RWPE2 (cell line): Measurements from ENCODE around the gene OTOA.

Experiments
- ATAC-seq: fragments of 200-7000 bp; cut with Tn5 transposase; 3 replicates; pipeline ENCODE4 v1.9.1; 2021; ENCODE audit warnings: low read depth
- DNase-seq: peaks from one replicate; pipeline ENCODE4 v3.0.0-alpha.2; 2020; ENCODE audit warnings: low spot score
- H3K27ac ChIP-seq: fragments of 450-650 bp; 2 replicates; pipeline ENCODE4 v1.5.1; 2017; ENCODE audit warnings: mild to moderate bottlenecking; ENCODE audit not compliant: poor library complexity, severe bottlenecking
- H3K27me3 ChIP-seq: fragments of 250-450 bp; sonication (Bioruptor Pico); 2 replicates; pipeline ENCODE4 v1.5.1; 2021; ENCODE audit warnings: mild to moderate bottlenecking, moderate library complexity; ENCODE audit not compliant: insufficient read depth, poor library complexity, severe bottlenecking
- H3K36me3 ChIP-seq: fragments of 250-450 bp; sonication (Bioruptor Pico); 2 replicates; pipeline ENCODE4 v1.5.1; 2020; ENCODE audit warnings: low read depth, mild to moderate bottlenecking, moderate library complexity
- H3K4me1 ChIP-seq: fragments of 250-450 bp; sonication (Bioruptor Pico); 2 replicates; pipeline ENCODE4 v1.5.1; 2021; ENCODE audit warnings: mild to moderate bottlenecking, moderate library complexity; ENCODE audit not compliant: insufficient read depth, poor library complexity, severe bottlenecking
- H3K4me3 ChIP-seq: fragments of 250-450 bp; sonication (Bioruptor Pico); 2 replicates; pipeline ENCODE4 v1.5.1; 2021; ENCODE audit warnings: mild to moderate bottlenecking, moderate library complexity; ENCODE audit not compliant: severe bottlenecking
- H3K9me3 ChIP-seq: fragments of 250-450 bp; sonication (Bioruptor Pico); 2 replicates; pipeline ENCODE4 v1.5.1; 2021; ENCODE audit warnings: mild to moderate bottlenecking, moderate library complexity; ENCODE audit not compliant: severe bottlenecking
- CTCF ChIP-seq: fragments of 450-650 bp; IDR thresholded peaks from one replicate; pipeline ENCODE4 v1.5.1; 2017; ENCODE audit warnings: mild to moderate bottlenecking, moderate library complexity; ENCODE audit not compliant: poor library complexity, severe bottlenecking

OTOA gene

DNA sequence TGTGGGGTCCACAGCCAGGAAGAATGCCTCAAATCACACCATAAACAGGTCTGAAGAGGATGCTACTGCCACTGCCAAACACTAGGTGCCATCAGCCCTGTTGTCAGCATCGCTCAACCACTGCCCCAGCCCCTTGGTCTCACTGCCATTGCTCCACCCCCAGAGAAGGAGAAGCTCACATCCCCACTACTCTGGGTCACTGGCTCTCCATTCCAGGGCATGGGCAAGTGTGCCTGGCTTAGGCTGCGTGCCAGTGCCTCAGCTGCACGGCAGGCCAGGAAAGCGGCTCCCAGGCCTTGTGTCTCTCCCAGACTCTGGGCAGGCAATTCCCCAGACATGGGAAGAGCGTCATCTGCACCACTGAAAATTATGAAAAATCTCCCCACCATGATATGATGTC lies 10.2 kb upstream of the OTOA start:
- peaks cover 12% of the 10 kb centered on the region for H3K36me3 ChIP-seq
- H3K27me3 ChIP-seq, result no peaks in the 10 kb centered on the region
- H3K4me3 ChIP-seq, result no peak overlapping the region
- no peak overlapping the region for H3K27ac ChIP-seq
- no peak for TF ChIP-seq CTCF
- H3K9me3 ChIP-seq, result no peaks in the 10 kb centered on the region
- ATAC-seq (no peak), DNase-seq (no peak)
- H3K4me1 ChIP-seq, result no peaks in the 10 kb centered on the region

GRCh38 chr16:21654466-21654865 lies 9.3 kb upstream of the OTOA start:
- ATAC-seq (no peak), DNase-seq (no peak)
- no peak for TF ChIP-seq CTCF
- Histone ChIP-seq H3K4me1 (no peaks in the 10 kb centered on the region), H3K27ac (no peak overlapping the region), H3K9me3 (no peaks in the 10 kb centered on the region), H3K36me3 (peaks cover 12% of the 10 kb centered on the region), H3K27me3 (no peaks in the 10 kb centered on the region), H3K4me3 (no peak overlapping the region)

GRCh38 chr16:21654881-21655280 lies 8.9 kb upstream of the OTOA start:
- TF ChIP-seq CTCF, result no peak
- DNase-seq, result no peak
- Histone ChIP-seq H3K27me3 (no peaks in the 10 kb centered on the region), H3K36me3 (peaks cover 12% of the 10 kb centered on the region), H3K9me3 (no peaks in the 10 kb centered on the region), H3K27ac (no peak overlapping the region), H3K4me1 (no peaks in the 10 kb centered on the region), H3K4me3 (no peak overlapping the region)
- ATAC-seq, result no peak

DNA sequence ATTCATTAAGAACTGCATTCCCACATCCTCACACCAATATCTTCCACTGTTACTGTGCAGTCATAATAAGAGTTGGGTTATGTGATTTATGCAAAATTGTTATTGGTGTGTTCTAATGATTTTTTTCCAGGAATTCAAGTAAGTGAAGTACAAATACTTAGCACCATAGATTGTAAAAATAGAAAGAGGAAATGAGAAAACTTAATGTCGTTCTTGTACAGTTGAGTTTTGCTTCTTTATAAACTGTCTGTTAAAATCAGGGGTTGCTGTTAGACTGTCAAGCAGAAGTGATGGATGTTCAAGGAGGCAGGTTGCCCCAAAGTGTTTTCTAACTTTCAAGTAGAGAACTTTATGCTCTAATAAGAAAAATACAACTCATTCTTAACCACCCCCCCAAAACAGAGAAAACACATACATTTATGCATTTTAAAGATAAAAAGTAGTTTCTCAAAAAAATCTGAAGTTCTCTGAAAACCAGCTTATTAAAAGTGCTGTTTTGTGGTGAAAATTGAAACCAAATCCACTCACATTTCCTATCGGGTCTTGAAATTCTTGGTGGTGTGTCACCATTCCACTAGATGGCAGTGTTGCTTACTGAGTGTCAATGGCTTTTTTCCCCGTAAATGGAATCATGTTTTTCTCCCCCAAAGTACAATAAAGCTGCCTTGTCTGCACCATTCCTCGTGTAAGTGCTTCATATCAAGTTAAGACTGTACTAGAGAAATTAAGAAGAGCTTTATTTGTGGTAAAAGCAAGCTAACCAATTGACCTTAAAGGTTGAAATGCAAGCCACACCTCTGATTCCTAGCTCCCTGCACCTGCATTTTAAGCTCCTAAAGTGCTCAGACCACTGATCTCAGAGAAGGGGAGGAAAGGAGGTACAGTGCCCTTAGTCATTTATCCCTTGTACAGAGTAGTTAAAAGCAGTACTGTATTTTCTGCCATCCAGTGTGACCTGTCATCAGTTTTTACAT lies 6.7 kb upstream of the OTOA start:
- no peak for ATAC-seq
- no peak for DNase-seq
- H3K4me1 ChIP-seq, result no peaks in the 10 kb centered on the region

More for the DNA sequence above, 6.7 kb upstream of the OTOA start:
- Histone ChIP-seq H3K27ac (no peak overlapping the region), H3K9me3 (no peaks in the 10 kb centered on the region), H3K27me3 (no peaks in the 10 kb centered on the region), H3K36me3 (peaks cover 12% of the 10 kb centered on the region), H3K4me3 (no peak overlapping the region)
- TF ChIP-seq CTCF, result peak; percentile 94
